ENCODE data around the gene TYW5. TPM values are rescaled to one million over a fixed set of nuclear protein-coding genes. Genes with fewer than 3 reads are reported as not detected.

TYW5 gene
- total RNA-seq, 4 donors from 2014 or later, result 7.4 to 18.8 (median 14.6) TPM

GRCh38 chr2:199994896-199995295 is 39.6 kb upstream of the TYW5 start:
- TF ChIP-seq POLR2A (IDR thresholded peaks at IDR 0.05) (no peak), CTCF (IDR thresholded peaks at IDR 0.05) (no peak)
- DNase-seq, result no peak
- Histone ChIP-seq H3K4me1 (no peaks in the 10 kb centered on the region), H3K27ac (no peak overlapping the region), H3K27me3 (no peaks in the 10 kb centered on the region), H3K4me3 (no peak overlapping the region), H3K9me3 (no peaks in the 10 kb centered on the region), H3K36me3 (no peaks in the 10 kb centered on the region)

- TF ChIP-seq CTCF (IDR thresholded peaks at IDR 0.05), result no peak
- no peak for DNase-seq
- Histone ChIP-seq H3K27ac (no peak overlapping the region), H3K4me3 (no peak overlapping the region), H3K27me3 (no peaks in the 10 kb centered on the region), H3K9me3 (no peaks in the 10 kb centered on the region), H3K4me1 (no peaks in the 10 kb centered on the region), H3K36me3 (no peaks in the 10 kb centered on the region)
Measured at GRCh38 chr2:199994371-199994770, 39.1 kb upstream of the TYW5 start.

- Histone ChIP-seq H3K36me3 (no peaks in the 10 kb centered on the region), H3K4me3 (no peak overlapping the region), H3K9me3 (no peaks in the 10 kb centered on the region), H3K27me3 (no peaks in the 10 kb centered on the region), H3K4me1 (no peaks in the 10 kb centered on the region), H3K27ac (no peak overlapping the region)
- no peak for DNase-seq
- no peak for TF ChIP-seq POLR2A (IDR thresholded peaks at IDR 0.05)
- no peak for TF ChIP-seq CTCF (IDR thresholded peaks at IDR 0.05)
Measured at GRCh38 chr2:199992296-199992695, 37.0 kb upstream of the TYW5 start.

- no peaks in the 10 kb centered on the region for H3K36me3 ChIP-seq
- no peaks in the 10 kb centered on the region for H3K27me3 ChIP-seq
- no peak overlapping the region for H3K4me3 ChIP-seq
- no peaks in the 10 kb centered on the region for H3K9me3 ChIP-seq
- DNase-seq, result no peak
- no peak overlapping the region for H3K27ac ChIP-seq
- no peaks in the 10 kb centered on the region for H3K4me1 ChIP-seq
- TF ChIP-seq POLR2A (IDR thresholded peaks at IDR 0.05) (no peak), CTCF (IDR thresholded peaks at IDR 0.05) (no peak)
Measured at GRCh38 chr2:199991691-199992090, 36.4 kb upstream of the TYW5 start.

GRCh38 chr2:199989822-199990221 is 34.5 kb upstream of the TYW5 start:
- no peak for TF ChIP-seq CTCF (IDR thresholded peaks at IDR 0.05)
- no peak for TF ChIP-seq POLR2A (IDR thresholded peaks at IDR 0.05)
- Histone ChIP-seq H3K27me3 (no peaks in the 10 kb centered on the region), H3K36me3 (no peaks in the 10 kb centered on the region), H3K27ac (no peak overlapping the region), H3K9me3 (no peaks in the 10 kb centered on the region), H3K4me3 (no peak overlapping the region), H3K4me1 (no peaks in the 10 kb centered on the region)
- peak in 1 of 3 donors; percentile 58 for DNase-seq

- Histone ChIP-seq H3K27me3 (no peaks in the 10 kb centered on the region), H3K9me3 (no peaks in the 10 kb centered on the region), H3K36me3 (no peaks in the 10 kb centered on the region), H3K4me1 (no peaks in the 10 kb centered on the region), H3K4me3 (no peak overlapping the region), H3K27ac (no peak overlapping the region)
- DNase-seq, result no peak
- no peak for TF ChIP-seq POLR2A (IDR thresholded peaks at IDR 0.05)
- TF ChIP-seq CTCF (IDR thresholded peaks at IDR 0.05), result no peak
Measured at GRCh38 chr2:199988151-199988550, 32.9 kb upstream of the TYW5 start.

Data from Peyer's patch (tissue), 4 donors.